IMR-90 (cell line): ENCODE results near the gene UPF1.

Experiments
- CHD1 ChIP-seq: IDR thresholded peaks from 2 replicates; pipeline ENCODE4 v1.6.1; 2012; ENCODE audit warnings: low read depth, low read length, improper control_type of control experiment
- CTCF ChIP-seq: conservative IDR thresholded peaks from 2 replicates; pipeline ENCODE4 v1.5.1; 2012; ENCODE audit warnings: mild to moderate bottlenecking, low read depth, low read length, improper control_type of control experiment
- MAFK ChIP-seq: IDR thresholded peaks from 2 replicates; pipeline ENCODE4 v1.6.1; 2012; ENCODE audit warnings: low read depth, low read length, improper control_type of control experiment
- POLR2A ChIP-seq: IDR thresholded peaks from 2 replicates; pipeline ENCODE4 v1.6.1; 2012; ENCODE audit warnings: mild to moderate bottlenecking, low read depth, low read length
- SMC3 ChIP-seq: fragments of 150-350 bp; IDR thresholded peaks from 2 replicates; pipeline ENCODE4 v1.6.1; 2016; ENCODE audit warnings: low read depth, mild to moderate bottlenecking, antibody characterized with exemption, low read length, moderate library complexity

DNA sequence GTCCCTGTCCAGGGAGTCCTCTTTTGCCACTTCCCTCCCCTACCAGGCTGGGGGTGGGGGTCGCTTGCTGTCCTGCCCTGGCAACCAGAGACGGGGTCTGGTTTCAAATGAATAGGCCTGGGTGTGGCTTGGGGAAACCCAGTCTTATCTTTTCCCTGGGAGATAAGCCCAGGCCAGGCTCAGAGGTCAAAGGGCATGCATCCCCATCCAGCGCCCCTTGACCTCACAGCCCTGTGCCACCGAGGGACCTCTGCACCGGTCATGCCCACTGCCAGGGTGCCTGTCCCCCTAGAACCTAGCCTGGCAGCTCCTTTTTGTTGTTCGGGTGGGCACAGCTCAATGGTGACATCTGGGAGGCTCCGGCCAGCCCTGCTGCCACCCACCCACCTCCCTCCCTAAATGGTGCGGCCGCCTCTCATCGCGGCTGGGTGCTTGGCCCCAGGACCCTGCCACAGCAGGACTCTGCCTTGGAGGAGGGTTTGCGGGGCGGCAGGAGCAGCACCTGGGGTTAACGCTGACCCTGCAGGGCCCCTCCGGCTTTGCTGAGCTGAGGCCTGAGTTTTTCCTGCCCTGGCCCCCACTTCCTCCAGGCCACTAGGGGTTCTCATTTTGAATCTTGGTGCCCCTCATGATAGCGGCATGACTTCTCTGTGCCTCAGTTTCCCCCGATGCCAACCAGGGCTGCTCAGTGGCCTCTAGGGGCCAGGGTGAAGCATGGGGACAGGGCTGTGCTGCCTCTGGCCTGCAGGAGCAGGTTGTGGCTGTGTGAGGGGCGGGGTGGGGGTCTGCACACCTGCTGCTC, 67.0 kb downstream of the UPF1 start:
- TF ChIP-seq POLR2A = no peak
- no peak for TF ChIP-seq CTCF
- no peak for TF ChIP-seq MAFK
- TF ChIP-seq SMC3 = no peak
- TF ChIP-seq CHD1 = no peak
